OCI-LY3 (cell line): Measurements from ENCODE around the gene PNKP.

ENCODE experiments used
- EZH2phosphoT487 ChIP-seq: fragments of 200-600 bp; shearing (Covaris generic); IDR thresholded peaks from 2 replicates; pipeline ENCODE4 v1.6.1; 2018; ENCODE audit warnings: antibody characterized with exemption, mixed run types, low read depth
- TF ChIP-seq, protein P1 (sequence below): fragments of 200-600, 300-600 bp; sonication (generic); IDR thresholded peaks from 2 replicates; pipeline ENCODE4 v1.5.1; 2014; ENCODE audit warnings: antibody characterized with exemption, low read length, low read depth

DNA sequence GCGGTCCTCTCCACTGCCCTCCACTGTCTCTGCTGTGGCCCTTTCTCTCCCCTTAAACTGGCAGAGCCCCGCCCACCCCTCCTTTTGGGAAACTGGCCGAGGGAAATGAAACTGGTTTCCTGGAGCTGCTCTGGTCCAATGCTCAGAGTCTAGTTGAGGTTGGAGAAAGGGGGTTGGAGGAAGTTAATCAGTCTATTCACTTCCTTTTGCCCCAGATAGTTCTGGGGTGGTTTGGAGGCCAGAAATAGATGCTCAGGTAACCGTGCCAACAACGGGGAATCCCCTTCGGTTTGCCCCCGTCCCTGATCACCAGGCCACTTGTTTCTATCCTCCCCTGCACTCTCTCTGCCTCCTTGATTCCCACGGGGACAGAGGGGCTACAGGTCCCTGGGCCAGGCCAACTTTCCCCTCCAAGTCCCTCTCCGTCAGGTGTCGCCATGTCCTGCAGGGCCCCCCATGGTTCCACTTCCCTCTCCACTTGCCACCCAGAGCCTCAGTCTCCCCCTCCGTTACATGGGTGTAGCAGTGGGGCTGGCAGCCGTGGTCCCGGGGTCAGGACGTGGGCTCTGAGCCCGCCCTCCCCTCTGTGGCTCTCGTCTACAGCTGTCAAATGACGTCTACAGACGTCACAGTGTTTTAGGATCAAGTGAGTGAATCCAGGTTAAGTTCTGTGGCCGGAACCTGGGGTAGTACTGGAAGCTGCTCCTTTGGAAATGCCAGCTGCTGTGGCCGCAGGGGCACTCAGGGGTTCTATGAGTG, 29.7 kb upstream of the PNKP start, which contains the start of gene IL4I1:
- TF ChIP-seq, protein P1, sequence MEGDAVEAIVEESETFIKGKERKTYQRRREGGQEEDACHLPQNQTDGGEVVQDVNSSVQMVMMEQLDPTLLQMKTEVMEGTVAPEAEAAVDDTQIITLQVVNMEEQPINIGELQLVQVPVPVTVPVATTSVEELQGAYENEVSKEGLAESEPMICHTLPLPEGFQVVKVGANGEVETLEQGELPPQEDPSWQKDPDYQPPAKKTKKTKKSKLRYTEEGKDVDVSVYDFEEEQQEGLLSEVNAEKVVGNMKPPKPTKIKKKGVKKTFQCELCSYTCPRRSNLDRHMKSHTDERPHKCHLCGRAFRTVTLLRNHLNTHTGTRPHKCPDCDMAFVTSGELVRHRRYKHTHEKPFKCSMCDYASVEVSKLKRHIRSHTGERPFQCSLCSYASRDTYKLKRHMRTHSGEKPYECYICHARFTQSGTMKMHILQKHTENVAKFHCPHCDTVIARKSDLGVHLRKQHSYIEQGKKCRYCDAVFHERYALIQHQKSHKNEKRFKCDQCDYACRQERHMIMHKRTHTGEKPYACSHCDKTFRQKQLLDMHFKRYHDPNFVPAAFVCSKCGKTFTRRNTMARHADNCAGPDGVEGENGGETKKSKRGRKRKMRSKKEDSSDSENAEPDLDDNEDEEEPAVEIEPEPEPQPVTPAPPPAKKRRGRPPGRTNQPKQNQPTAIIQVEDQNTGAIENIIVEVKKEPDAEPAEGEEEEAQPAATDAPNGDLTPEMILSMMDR: no peak
- TF ChIP-seq EZH2phosphoT487: no peak
